ENCODE results near the gene SYNE1.

SYNE1 gene

DNA sequence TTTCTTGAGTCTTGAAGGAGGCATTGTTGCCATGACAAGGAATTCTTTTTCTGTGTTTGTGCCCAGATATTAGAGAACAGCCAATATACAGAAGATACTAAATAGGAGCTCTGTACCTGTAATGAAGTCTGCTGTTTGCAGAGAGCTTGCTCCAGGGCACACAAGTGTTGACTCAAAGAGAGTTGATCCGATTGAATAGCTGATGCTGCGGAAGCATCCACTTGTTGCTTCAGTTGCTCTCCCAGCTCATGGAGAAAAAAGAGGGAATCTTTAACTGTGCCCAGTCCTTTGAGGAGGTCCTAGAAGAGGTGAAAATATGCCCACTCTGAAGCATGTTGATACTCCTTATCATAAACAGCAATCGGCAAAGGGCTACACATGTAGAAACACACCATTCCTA lies 418.3 kb downstream of the SYNE1 start:
- H3K27me3 ChIP-seq (ENCODE audit: control insufficient read depth in 1 of 2, insufficient read depth in 2 of 2, low read length in 2 of 2): no peaks in the 10 kb centered on the region
- H3K27ac ChIP-seq (ENCODE audit: low read depth, low read length): no peak overlapping the region
- H3K9me3 ChIP-seq (ENCODE audit: control insufficient read depth in 1 of 2, low read length in 2 of 2): peaks cover 9 to 14% of the 10 kb centered on the region in 2 donors
- H3K4me1 ChIP-seq (ENCODE audit: control insufficient read depth in 1 of 2, insufficient read depth in 2 of 2, low read length in 2 of 2): no peaks in the 10 kb centered on the region
- peaks cover 28 to 47% of the 10 kb centered on the region in 2 donors for H3K36me3 ChIP-seq (ENCODE audit: control insufficient read depth in 1 of 2, insufficient read depth in 2 of 2, low read length in 2 of 2)
- no peak overlapping the region for H3K9ac ChIP-seq (ENCODE audit: low read depth in 1 of 2, low read length in 2 of 2)
- no peak overlapping the region for H3K4me3 ChIP-seq (ENCODE audit: low read depth in 1 of 2, low read length in 2 of 2)

DNA sequence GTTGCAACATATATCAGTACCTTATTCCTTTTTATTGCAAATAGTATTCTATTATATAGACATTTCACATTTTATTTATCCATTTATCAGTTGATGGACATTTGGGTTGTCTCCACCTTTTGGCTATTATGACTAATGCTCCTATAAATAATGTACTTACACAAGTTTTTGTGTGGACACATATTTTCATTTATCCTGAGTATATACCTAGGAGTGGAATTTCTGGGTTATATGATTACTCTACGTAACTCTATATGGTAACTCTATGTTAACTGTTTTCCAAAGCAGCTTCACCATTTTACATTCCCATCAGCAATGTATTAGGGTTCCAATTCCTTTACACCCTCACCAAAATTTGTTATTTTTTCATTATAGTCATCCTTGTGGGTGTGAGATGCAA lies 424.7 kb downstream of the SYNE1 start:
- peaks cover 13 to 32% of the 10 kb centered on the region in 2 donors for H3K36me3 ChIP-seq (ENCODE audit: control insufficient read depth in 1 of 2, insufficient read depth in 2 of 2, low read length in 2 of 2)
- H3K4me1 ChIP-seq (ENCODE audit: control insufficient read depth in 1 of 2, insufficient read depth in 2 of 2, low read length in 2 of 2): no peaks in the 10 kb centered on the region
- no peak overlapping the region for H3K9ac ChIP-seq (ENCODE audit: low read depth in 1 of 2, low read length in 2 of 2)
- no peaks in the 10 kb centered on the region for H3K27me3 ChIP-seq (ENCODE audit: control insufficient read depth in 1 of 2, insufficient read depth in 2 of 2, low read length in 2 of 2)
- no peak overlapping the region for H3K4me3 ChIP-seq (ENCODE audit: low read depth in 1 of 2, low read length in 2 of 2)
- H3K27ac ChIP-seq (ENCODE audit: low read depth, low read length): no peak overlapping the region
- no peaks in the 10 kb centered on the region for H3K9me3 ChIP-seq (ENCODE audit: control insufficient read depth in 1 of 2, low read length in 2 of 2)

DNA sequence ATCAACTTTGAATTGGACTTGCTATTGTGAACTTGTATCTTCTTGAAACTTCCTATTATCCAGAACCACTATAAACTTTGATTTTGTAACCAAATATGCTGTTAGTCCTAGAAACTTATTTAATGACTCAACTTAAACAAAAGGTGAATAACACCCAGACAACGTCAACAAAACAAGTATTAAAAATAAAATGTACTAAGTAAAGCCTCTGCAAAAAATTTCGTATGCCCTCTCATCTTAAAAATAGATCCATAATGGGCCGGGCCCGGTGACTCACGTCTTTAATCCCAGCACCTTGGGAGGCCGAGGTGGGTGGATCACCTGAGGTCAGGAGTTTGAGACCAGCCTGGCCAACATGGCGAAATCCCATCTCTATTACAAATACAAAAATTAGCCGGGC lies 428.0 kb downstream of the SYNE1 start:
- Histone ChIP-seq H3K27me3 (ENCODE audit: control insufficient read depth in 1 of 2, insufficient read depth in 2 of 2, low read length in 2 of 2) (no peaks in the 10 kb centered on the region), H3K27ac (ENCODE audit: low read depth, low read length) (no peak overlapping the region), H3K36me3 (ENCODE audit: control insufficient read depth in 1 of 2, insufficient read depth in 2 of 2, low read length in 2 of 2) (peaks cover 16 to 27% of the 10 kb centered on the region in 2 donors), H3K9me3 (ENCODE audit: control insufficient read depth in 1 of 2, low read length in 2 of 2) (no peaks in the 10 kb centered on the region), H3K4me1 (ENCODE audit: control insufficient read depth in 1 of 2, insufficient read depth in 2 of 2, low read length in 2 of 2) (no peaks in the 10 kb centered on the region), H3K9ac (ENCODE audit: low read depth in 1 of 2, low read length in 2 of 2) (no peak overlapping the region), H3K4me3 (ENCODE audit: low read depth in 1 of 2, low read length in 2 of 2) (no peak overlapping the region)

DNA sequence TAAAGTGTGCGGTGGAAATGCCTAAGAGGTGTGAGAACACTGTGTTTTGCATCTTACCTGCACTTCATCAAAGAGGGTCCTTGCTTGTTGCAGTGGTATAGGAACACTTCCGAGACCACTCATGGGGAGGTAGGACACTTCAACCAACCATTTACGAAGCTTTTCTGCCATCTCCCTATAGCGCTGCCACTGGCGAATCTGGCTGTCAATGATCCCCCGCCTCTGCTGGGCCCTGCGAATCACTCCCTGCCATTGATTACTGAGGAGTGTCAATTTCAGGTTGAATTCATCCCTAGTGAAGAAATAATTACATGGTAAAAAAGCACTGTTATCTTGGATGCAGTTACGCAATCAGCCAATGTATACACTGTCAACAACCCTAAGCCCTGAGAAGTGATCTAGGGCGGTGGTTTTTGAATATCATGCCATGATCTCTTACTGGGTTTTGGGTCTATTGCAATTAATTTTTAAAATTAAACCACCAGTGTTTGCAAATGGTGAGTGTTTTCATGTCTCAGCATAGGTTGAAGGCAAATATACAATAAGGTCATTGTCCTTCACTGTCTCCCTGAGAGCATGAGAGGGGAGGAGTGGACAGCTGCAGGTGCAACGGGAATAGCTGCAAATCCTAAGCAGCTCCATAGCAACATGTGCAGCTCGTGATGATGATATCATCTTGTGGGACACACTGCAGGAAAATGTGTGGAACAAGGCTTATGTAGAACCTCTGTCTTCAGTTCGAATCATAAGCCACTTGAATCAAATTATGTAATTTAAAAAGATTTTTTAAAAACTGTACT lies 429.0 kb downstream of the SYNE1 start:
- no peaks in the 10 kb centered on the region for H3K9me3 ChIP-seq (ENCODE audit: control insufficient read depth in 1 of 2, low read length in 2 of 2)
- no peak overlapping the region for H3K9ac ChIP-seq (ENCODE audit: low read depth in 1 of 2, low read length in 2 of 2)
- peaks cover 16 to 27% of the 10 kb centered on the region in 2 donors for H3K36me3 ChIP-seq (ENCODE audit: control insufficient read depth in 1 of 2, insufficient read depth in 2 of 2, low read length in 2 of 2)
- no peaks in the 10 kb centered on the region for H3K27me3 ChIP-seq (ENCODE audit: control insufficient read depth in 1 of 2, insufficient read depth in 2 of 2, low read length in 2 of 2)
- H3K4me3 ChIP-seq (ENCODE audit: low read depth in 1 of 2, low read length in 2 of 2): no peak overlapping the region
- H3K27ac ChIP-seq (ENCODE audit: low read depth, low read length): no peak overlapping the region
- no peaks in the 10 kb centered on the region for H3K4me1 ChIP-seq (ENCODE audit: control insufficient read depth in 1 of 2, insufficient read depth in 2 of 2, low read length in 2 of 2)

DNA sequence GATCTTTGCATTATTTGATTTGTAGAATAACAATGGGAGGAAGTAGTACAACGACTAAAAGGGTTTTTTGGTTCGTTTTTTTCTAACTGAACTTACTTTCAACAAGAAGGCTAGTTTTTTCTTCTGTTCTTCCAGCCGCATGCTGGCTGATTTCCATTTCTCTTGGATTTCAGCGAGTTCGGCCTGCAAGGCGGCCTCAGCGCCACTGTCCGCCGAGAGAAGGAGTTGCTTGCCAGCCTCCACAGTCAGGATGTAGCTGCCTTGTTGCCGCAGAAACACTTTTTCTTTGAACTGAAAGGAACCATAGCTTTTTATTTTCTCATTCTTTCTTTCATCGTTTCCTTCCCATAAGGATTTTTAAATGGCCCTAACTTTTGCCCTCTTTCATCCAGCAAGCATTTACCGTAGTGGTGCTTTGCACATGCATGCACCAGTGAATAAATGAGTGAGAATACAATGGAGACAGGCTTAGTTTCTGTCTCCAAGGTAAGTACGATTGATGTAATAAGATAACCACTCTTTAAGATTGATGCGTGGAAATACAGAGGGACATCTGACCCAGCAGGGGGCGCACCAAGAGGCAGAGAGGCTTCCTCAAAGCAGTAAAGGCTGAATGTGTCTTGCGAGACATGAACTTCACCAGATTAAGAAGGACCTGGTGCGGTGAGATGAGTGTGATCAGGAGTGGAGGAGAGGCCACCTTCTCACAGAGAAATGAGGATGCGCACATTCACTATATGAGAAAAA lies 430.9 kb downstream of the SYNE1 start:
- Histone ChIP-seq H3K9me3 (ENCODE audit: control insufficient read depth in 1 of 2, low read length in 2 of 2) (no peaks in the 10 kb centered on the region), H3K9ac (ENCODE audit: low read depth in 1 of 2, low read length in 2 of 2) (no peak overlapping the region), H3K27me3 (ENCODE audit: control insufficient read depth in 1 of 2, insufficient read depth in 2 of 2, low read length in 2 of 2) (no peaks in the 10 kb centered on the region), H3K36me3 (ENCODE audit: control insufficient read depth in 1 of 2, insufficient read depth in 2 of 2, low read length in 2 of 2) (peaks cover 21 to 30% of the 10 kb centered on the region in 2 donors), H3K4me3 (ENCODE audit: low read depth in 1 of 2, low read length in 2 of 2) (no peak overlapping the region), H3K4me1 (ENCODE audit: control insufficient read depth in 1 of 2, insufficient read depth in 2 of 2, low read length in 2 of 2) (no peaks in the 10 kb centered on the region), H3K27ac (ENCODE audit: low read depth, low read length) (no peak overlapping the region)

DNA sequence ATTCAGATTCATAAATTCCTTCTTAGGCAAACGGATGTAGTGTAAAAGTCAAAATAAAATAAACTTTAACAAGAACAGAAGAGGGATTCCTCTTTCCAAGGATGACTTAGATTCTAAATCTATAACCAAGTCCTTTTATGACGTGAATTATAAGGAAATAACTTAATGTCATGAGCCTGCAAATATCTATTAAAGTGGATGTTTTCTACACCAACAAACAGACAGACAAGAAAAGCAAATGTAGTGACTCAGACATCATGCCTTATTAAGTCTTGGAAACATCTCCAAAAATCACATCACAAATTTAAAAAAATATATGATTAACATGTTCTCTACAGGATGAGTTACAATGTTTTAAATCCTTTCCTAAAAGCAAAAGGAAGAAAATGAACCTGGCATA lies 432.6 kb downstream of the SYNE1 start:
- Histone ChIP-seq H3K36me3 (ENCODE audit: control insufficient read depth in 1 of 2, insufficient read depth in 2 of 2, low read length in 2 of 2) (peaks cover 22 to 34% of the 10 kb centered on the region in 2 donors), H3K4me3 (ENCODE audit: low read depth in 1 of 2, low read length in 2 of 2) (no peak overlapping the region), H3K9me3 (ENCODE audit: control insufficient read depth in 1 of 2, low read length in 2 of 2) (no peaks in the 10 kb centered on the region), H3K27me3 (ENCODE audit: control insufficient read depth in 1 of 2, insufficient read depth in 2 of 2, low read length in 2 of 2) (no peaks in the 10 kb centered on the region), H3K9ac (ENCODE audit: low read depth in 1 of 2, low read length in 2 of 2) (no peak overlapping the region), H3K27ac (ENCODE audit: low read depth, low read length) (no peak overlapping the region), H3K4me1 (ENCODE audit: control insufficient read depth in 1 of 2, insufficient read depth in 2 of 2, low read length in 2 of 2) (no peaks in the 10 kb centered on the region)

DNA sequence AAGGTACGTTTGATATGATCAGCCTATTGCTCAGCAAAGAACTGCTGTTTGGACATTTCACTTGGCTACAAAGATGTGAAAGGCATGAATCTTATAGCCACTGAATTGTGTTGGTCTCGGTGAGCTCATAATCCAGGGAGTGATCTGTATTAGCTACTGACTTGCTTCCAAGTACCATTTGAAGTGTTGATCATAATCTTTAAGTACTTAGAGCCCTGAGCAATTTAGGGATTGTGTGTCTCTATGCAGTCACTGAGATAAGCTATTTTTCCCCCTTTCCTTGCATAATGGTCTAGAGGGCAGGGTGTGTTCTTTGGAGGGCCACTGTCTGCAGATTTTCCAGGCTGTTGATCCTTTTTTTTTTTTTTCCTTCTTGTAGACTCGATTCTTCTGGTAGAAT lies 436.0 kb downstream of the SYNE1 start:
- H3K27me3 ChIP-seq (ENCODE audit: control insufficient read depth in 1 of 2, insufficient read depth in 2 of 2, low read length in 2 of 2): no peaks in the 10 kb centered on the region
- no peak overlapping the region for H3K27ac ChIP-seq (ENCODE audit: low read depth, low read length)
- peaks cover 14 to 24% of the 10 kb centered on the region in 2 donors for H3K36me3 ChIP-seq (ENCODE audit: control insufficient read depth in 1 of 2, insufficient read depth in 2 of 2, low read length in 2 of 2)
- no peaks in the 10 kb centered on the region for H3K4me1 ChIP-seq (ENCODE audit: control insufficient read depth in 1 of 2, insufficient read depth in 2 of 2, low read length in 2 of 2)
- no peak overlapping the region for H3K4me3 ChIP-seq (ENCODE audit: low read depth in 1 of 2, low read length in 2 of 2)
- no peak overlapping the region for H3K9ac ChIP-seq (ENCODE audit: low read depth in 1 of 2, low read length in 2 of 2)
- H3K9me3 ChIP-seq (ENCODE audit: control insufficient read depth in 1 of 2, low read length in 2 of 2): no peaks in the 10 kb centered on the region

DNA sequence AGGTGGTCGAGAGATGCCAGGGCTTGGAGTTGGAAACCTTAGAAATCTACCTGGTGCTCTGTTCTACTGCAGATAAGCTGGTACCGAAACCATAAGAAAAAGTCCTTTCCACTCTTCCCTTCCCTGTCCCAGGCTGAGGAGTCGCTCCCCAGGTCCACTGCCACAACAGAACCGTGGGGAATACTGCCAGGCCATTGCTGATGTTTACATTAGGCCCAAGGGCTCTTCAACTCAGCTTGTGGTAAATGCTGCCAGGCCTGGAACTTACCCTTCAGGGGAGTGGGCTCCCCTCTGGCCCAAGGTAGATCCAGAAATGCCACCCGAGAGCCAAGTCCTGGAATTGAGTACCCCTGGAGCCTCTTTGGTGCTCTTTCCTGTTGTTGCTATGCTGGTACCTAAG lies 441.3 kb downstream of the SYNE1 start:
- no peaks in the 10 kb centered on the region for H3K27me3 ChIP-seq (ENCODE audit: control insufficient read depth in 1 of 2, insufficient read depth in 2 of 2, low read length in 2 of 2)
- no peaks in the 10 kb centered on the region for H3K9me3 ChIP-seq (ENCODE audit: control insufficient read depth in 1 of 2, low read length in 2 of 2)
- no peak overlapping the region for H3K9ac ChIP-seq (ENCODE audit: low read depth in 1 of 2, low read length in 2 of 2)
- H3K4me3 ChIP-seq (ENCODE audit: low read depth in 1 of 2, low read length in 2 of 2): no peak overlapping the region
- H3K27ac ChIP-seq (ENCODE audit: low read depth, low read length): no peak overlapping the region
- H3K36me3 ChIP-seq (ENCODE audit: control insufficient read depth in 1 of 2, insufficient read depth in 2 of 2, low read length in 2 of 2): peaks cover 11 to 13% of the 10 kb centered on the region in 2 donors
- no peaks in the 10 kb centered on the region for H3K4me1 ChIP-seq (ENCODE audit: control insufficient read depth in 1 of 2, insufficient read depth in 2 of 2, low read length in 2 of 2)

DNA sequence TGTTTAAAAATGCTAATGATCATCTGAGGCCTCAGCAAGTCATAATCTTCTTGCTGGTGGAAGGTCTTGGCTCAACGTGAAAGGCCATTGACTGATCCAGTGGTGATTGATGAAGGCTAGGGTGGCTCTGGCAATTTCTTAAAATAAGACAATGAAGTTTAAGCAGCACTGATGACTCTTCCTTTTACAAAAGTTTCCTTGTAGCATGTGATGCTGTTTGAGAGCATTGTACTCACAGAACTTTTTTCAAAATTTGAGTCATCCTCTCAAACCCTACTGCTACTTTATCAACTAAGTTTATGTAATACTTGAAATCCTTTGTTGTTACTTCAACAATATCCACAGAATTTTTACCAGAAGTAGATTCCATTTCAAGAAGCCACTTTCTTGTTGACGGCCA lies 447.4 kb downstream of the SYNE1 start:
- Histone ChIP-seq H3K36me3 (ENCODE audit: control insufficient read depth in 1 of 2, insufficient read depth in 2 of 2, low read length in 2 of 2) (no peaks in the 10 kb centered on the region), H3K27ac (ENCODE audit: low read depth, low read length) (no peak overlapping the region), H3K4me1 (ENCODE audit: control insufficient read depth in 1 of 2, insufficient read depth in 2 of 2, low read length in 2 of 2) (no peaks in the 10 kb centered on the region), H3K27me3 (ENCODE audit: control insufficient read depth in 1 of 2, insufficient read depth in 2 of 2, low read length in 2 of 2) (no peaks in the 10 kb centered on the region), H3K9ac (ENCODE audit: low read depth in 1 of 2, low read length in 2 of 2) (no peak overlapping the region), H3K4me3 (ENCODE audit: low read depth in 1 of 2, low read length in 2 of 2) (no peak overlapping the region), H3K9me3 (ENCODE audit: control insufficient read depth in 1 of 2, low read length in 2 of 2) (no peaks in the 10 kb centered on the region)

DNA sequence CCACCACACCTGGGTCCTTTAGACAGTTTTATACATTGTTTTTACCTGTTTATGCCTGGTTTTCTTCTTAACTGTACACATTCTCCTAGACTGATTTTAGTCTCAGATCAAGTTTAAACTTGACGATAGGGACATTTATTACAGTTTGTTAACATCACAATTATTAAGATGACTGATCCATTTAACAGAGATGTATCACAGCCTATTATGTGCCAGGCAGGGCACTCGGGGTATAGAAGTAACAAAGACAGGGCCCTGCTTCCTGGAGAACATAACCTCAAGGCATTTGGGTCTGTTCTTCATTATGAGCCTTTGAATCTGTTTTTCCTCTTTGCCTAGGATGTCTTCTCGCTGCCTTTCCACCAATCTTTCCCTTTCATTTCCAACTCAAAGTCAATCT lies 449.2 kb downstream of the SYNE1 start:
- Histone ChIP-seq H3K9ac (ENCODE audit: low read depth in 1 of 2, low read length in 2 of 2) (no peak overlapping the region), H3K4me3 (ENCODE audit: low read depth in 1 of 2, low read length in 2 of 2) (no peak overlapping the region), H3K4me1 (ENCODE audit: control insufficient read depth in 1 of 2, insufficient read depth in 2 of 2, low read length in 2 of 2) (no peaks in the 10 kb centered on the region), H3K27me3 (ENCODE audit: control insufficient read depth in 1 of 2, insufficient read depth in 2 of 2, low read length in 2 of 2) (no peaks in the 10 kb centered on the region), H3K27ac (ENCODE audit: low read depth, low read length) (no peak overlapping the region), H3K9me3 (ENCODE audit: control insufficient read depth in 1 of 2, low read length in 2 of 2) (no peaks in the 10 kb centered on the region), H3K36me3 (ENCODE audit: control insufficient read depth in 1 of 2, insufficient read depth in 2 of 2, low read length in 2 of 2) (no peaks in the 10 kb centered on the region)

Data from duodenal mucosa (tissue), 2 donors.